ENCODE data around the gene SERPINB13. TPM values are rescaled to one million over a fixed set of nuclear protein-coding genes. Genes with fewer than 3 reads are reported as not detected.

The SERPINB13 gene
- total RNA-seq, 2 donors from 2014 or later, result not detected

GRCh38 chr18:63591725-63592124 is 4.6 kb downstream of the SERPINB13 start:
- ATAC-seq (no peak), DNase-seq (no peak)
- Histone ChIP-seq H3K27ac (no peak overlapping the region), H3K4me1 (no peaks in the 10 kb centered on the region), H3K36me3 (replicated peaks in 1 of 2; ENCODE audit: insufficient read depth in 1 of 2, low read depth in 2 of 2) (no peaks in the 10 kb centered on the region), H3K4me3 (no peak overlapping the region), H3K9me3 (no peaks in the 10 kb centered on the region), H3K27me3 (no peaks in the 10 kb centered on the region)
- no peak for TF ChIP-seq POLR2A (IDR thresholded peaks at IDR 0.05)
- TF ChIP-seq, protein P1, sequence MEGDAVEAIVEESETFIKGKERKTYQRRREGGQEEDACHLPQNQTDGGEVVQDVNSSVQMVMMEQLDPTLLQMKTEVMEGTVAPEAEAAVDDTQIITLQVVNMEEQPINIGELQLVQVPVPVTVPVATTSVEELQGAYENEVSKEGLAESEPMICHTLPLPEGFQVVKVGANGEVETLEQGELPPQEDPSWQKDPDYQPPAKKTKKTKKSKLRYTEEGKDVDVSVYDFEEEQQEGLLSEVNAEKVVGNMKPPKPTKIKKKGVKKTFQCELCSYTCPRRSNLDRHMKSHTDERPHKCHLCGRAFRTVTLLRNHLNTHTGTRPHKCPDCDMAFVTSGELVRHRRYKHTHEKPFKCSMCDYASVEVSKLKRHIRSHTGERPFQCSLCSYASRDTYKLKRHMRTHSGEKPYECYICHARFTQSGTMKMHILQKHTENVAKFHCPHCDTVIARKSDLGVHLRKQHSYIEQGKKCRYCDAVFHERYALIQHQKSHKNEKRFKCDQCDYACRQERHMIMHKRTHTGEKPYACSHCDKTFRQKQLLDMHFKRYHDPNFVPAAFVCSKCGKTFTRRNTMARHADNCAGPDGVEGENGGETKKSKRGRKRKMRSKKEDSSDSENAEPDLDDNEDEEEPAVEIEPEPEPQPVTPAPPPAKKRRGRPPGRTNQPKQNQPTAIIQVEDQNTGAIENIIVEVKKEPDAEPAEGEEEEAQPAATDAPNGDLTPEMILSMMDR (IDR thresholded peaks at IDR 0.05), result no peak
- intact Hi-C loops (cut with DNase I), result no loop called here
- 64 to 71% methylated on average over 3 of the region's 3 CpGs for WGBS, 2 donors

GRCh38 chr18:63592471-63592870 is 5.3 kb downstream of the SERPINB13 start:
- Histone ChIP-seq H3K9me3 (no peaks in the 10 kb centered on the region), H3K4me1 (no peaks in the 10 kb centered on the region), H3K27ac (no peak overlapping the region), H3K4me3 (no peak overlapping the region), H3K27me3 (no peaks in the 10 kb centered on the region), H3K36me3 (replicated peaks in 1 of 2; ENCODE audit: insufficient read depth in 1 of 2, low read depth in 2 of 2) (no peaks in the 10 kb centered on the region)
- 33 to 36% methylated on average over 1 of the region's 1 CpG for WGBS, 2 donors
- ATAC-seq (no peak), DNase-seq (no peak)
- TF ChIP-seq, protein P1 (IDR thresholded peaks at IDR 0.05), result no peak
- TF ChIP-seq POLR2A (IDR thresholded peaks at IDR 0.05), result no peak
- intact Hi-C loops (cut with DNase I), result no loop called here

DNA sequence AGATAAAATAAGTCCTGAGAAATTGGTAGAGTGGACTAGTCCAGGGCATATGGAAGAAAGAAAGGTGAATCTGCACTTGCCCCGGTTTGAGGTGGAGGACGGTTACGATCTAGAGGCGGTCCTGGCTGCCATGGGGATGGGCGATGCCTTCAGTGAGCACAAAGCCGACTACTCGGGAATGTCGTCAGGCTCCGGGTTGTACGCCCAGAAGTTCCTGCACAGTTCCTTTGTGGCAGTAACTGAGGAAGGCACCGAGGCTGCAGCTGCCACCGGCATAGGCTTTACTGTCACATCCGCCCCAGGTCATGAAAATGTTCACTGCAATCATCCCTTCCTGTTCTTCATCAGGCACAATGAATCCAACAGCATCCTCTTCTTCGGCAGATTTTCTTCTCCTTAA is 9.8 kb downstream of the SERPINB13 start:
- no peak overlapping the region for H3K4me3 ChIP-seq
- H3K4me1 ChIP-seq, result no peaks in the 10 kb centered on the region
- no peak for TF ChIP-seq POLR2A (IDR thresholded peaks at IDR 0.05)
- TF ChIP-seq, protein P1 (IDR thresholded peaks at IDR 0.05), result no peak
- 74 to 75% methylated on average over 14 of the region's 14 CpGs for WGBS, 2 donors
- no peak for ATAC-seq
- intact Hi-C loops (cut with DNase I), result no loop called here
- no peaks in the 10 kb centered on the region for H3K36me3 ChIP-seq (replicated peaks in 1 of 2; ENCODE audit: insufficient read depth in 1 of 2, low read depth in 2 of 2)
- H3K27ac ChIP-seq, result no peak overlapping the region
- no peaks in the 10 kb centered on the region for H3K27me3 ChIP-seq
- DNase-seq, result no peak
- no peaks in the 10 kb centered on the region for H3K9me3 ChIP-seq

- intact Hi-C loops (cut with DNase I), result no loop called here
- Histone ChIP-seq H3K36me3 (replicated peaks in 1 of 2; ENCODE audit: insufficient read depth in 1 of 2, low read depth in 2 of 2) (no peaks in the 10 kb centered on the region), H3K4me3 (no peak overlapping the region), H3K9me3 (no peaks in the 10 kb centered on the region), H3K27me3 (no peaks in the 10 kb centered on the region), H3K27ac (no peak overlapping the region), H3K4me1 (no peaks in the 10 kb centered on the region)
- WGBS, 2 donors, result 53 to 63% methylated on average over 1 of the region's 1 CpG
- DNase-seq (no peak), ATAC-seq (no peak)
- TF ChIP-seq POLR2A (IDR thresholded peaks at IDR 0.05), result no peak
- TF ChIP-seq, protein P1 (IDR thresholded peaks at IDR 0.05), result no peak
These were observed 16.2 kb downstream of the SERPINB13 start for GRCh38 chr18:63603355-63603754.

DNA sequence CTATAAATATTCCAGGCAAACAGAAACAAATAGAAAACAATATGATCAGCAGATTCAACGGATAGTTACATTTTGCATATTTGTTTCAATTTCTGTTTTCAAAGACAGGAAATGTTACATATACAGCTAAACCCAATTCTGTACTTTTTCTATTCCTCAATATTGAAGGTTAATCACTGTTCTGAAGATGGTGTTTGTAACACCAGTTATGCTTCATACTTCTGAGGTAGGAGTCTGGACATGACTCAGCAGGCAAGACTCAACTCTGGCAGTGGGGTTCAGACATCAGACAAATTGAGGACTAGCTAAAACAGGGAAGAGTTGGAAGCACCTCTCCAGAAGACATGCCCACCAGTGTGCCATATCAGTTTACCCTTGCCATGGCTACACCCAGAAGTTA is 16.6 kb downstream of the SERPINB13 start:
- Histone ChIP-seq H3K9me3 (no peaks in the 10 kb centered on the region), H3K36me3 (replicated peaks in 1 of 2; ENCODE audit: insufficient read depth in 1 of 2, low read depth in 2 of 2) (no peaks in the 10 kb centered on the region), H3K27me3 (no peaks in the 10 kb centered on the region), H3K4me1 (no peaks in the 10 kb centered on the region), H3K27ac (no peak overlapping the region), H3K4me3 (no peak overlapping the region)
- intact Hi-C loops (cut with DNase I), result no loop called here
- TF ChIP-seq, protein P1 (IDR thresholded peaks at IDR 0.05), result no peak
- TF ChIP-seq POLR2A (IDR thresholded peaks at IDR 0.05), result no peak
- no peak for ATAC-seq
- 15 to 40% methylated on average over 1 of the region's 1 CpG for WGBS, 2 donors
- no peak for DNase-seq

Measured in body of pancreas (tissue), 4 donors.